Measurements from ENCODE around the gene NUDT14.

DNA sequence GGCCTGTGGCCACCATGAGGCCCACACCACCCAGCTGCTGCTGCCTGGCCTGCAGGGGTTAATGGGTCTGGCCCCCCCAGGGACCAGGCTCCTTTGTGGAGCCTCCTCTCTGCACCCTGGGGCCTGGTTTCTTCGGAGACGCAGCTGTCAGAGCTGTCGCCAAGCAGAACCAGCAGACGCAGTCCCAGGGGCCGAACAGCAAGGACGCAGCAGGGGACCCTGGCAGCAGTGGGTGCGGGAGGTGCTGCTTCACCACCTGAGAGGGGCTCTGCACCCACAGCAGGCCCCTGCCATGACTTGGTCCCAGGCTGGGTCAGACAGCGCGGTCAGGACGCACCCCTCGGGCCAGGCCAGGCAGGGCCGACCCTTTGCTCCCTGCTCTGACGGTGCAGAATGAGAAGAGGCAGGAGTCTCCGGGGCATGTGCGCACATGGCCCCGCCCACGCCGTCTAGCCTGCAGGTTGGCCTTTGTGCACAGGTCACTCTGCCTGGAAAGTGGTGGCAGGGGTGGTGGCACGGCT, 43.0 kb downstream of the NUDT14 start:
- TF ChIP-seq TOX (CRISPR knock-in tag; IDR thresholded peaks at IDR 0.05; ENCODE audit: borderline replicate concordance): no peak
- TF ChIP-seq ZNF8 (CRISPR knock-in tag; IDR thresholded peaks at IDR 0.05): no peak
- no peak for TF ChIP-seq ISL1 (CRISPR knock-in tag; IDR thresholded peaks at IDR 0.05)
- TF ChIP-seq ESRRG (CRISPR knock-in tag; IDR thresholded peaks at IDR 0.05): no peak
- TF ChIP-seq OSR1 (CRISPR knock-in tag; IDR thresholded peaks at IDR 0.05): no peak
- no peak for TF ChIP-seq RARB (CRISPR knock-in tag; IDR thresholded peaks at IDR 0.05)
- TF ChIP-seq, protein P1, sequence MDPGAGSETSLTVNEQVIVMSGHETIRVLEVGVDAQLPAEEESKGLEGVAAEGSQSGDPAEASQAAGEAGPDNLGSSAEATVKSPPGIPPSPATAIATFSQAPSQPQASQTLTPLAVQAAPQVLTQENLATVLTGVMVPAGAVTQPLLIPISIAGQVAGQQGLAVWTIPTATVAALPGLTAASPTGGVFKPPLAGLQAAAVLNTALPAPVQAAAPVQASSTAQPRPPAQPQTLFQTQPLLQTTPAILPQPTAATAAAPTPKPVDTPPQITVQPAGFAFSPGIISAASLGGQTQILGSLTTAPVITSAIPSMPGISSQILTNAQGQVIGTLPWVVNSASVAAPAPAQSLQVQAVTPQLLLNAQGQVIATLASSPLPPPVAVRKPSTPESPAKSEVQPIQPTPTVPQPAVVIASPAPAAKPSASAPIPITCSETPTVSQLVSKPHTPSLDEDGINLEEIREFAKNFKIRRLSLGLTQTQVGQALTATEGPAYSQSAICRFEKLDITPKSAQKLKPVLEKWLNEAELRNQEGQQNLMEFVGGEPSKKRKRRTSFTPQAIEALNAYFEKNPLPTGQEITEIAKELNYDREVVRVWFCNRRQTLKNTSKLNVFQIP (CRISPR knock-in tag; IDR thresholded peaks at IDR 0.05; ENCODE audit: borderline replicate concordance, low read depth): no peak
- TF ChIP-seq, protein P2, sequence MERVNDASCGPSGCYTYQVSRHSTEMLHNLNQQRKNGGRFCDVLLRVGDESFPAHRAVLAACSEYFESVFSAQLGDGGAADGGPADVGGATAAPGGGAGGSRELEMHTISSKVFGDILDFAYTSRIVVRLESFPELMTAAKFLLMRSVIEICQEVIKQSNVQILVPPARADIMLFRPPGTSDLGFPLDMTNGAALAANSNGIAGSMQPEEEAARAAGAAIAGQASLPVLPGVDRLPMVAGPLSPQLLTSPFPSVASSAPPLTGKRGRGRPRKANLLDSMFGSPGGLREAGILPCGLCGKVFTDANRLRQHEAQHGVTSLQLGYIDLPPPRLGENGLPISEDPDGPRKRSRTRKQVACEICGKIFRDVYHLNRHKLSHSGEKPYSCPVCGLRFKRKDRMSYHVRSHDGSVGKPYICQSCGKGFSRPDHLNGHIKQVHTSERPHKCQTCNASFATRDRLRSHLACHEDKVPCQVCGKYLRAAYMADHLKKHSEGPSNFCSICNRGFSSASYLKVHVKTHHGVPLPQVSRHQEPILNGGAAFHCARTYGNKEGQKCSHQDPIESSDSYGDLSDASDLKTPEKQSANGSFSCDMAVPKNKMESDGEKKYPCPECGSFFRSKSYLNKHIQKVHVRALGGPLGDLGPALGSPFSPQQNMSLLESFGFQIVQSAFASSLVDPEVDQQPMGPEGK (CRISPR knock-in tag; IDR thresholded peaks at IDR 0.05; ENCODE audit: borderline replicate concordance): no peak
- TF ChIP-seq PPARA (CRISPR knock-in tag; IDR thresholded peaks at IDR 0.05; ENCODE audit: borderline replicate concordance): no peak
- no peak for TF ChIP-seq GLIS3 (CRISPR knock-in tag; IDR thresholded peaks at IDR 0.05)
- TF ChIP-seq ZFP30 (CRISPR knock-in tag; IDR thresholded peaks at IDR 0.05): no peak
